ENCODE data around the gene TFPT. TPM values are rescaled to one million over a fixed set of nuclear protein-coding genes. Genes with fewer than 3 reads are reported as not detected.
A peak's percentile ranks its signal among the peaks of the same experiment; 100 is the strongest.

Gene TFPT
- total and polyA plus RNA-seq, 2 of the 13 experiments (the other 11 are each of a cell fraction or from before 2014, with no cell fraction given): 8.4 to 10.7 TPM

GRCh38 chr19:54115109-54116063 is at the start of gene TFPT, which contains the start of gene PRPF31 (continued):
- TF ChIP-seq KIAA2018 (CRISPR knock-in tag; IDR thresholded peaks at IDR 0.05; ENCODE audit: borderline replicate concordance) (0 out of 2 replicates have a peak, but pooled peaks have one; percentile 51), CREB1 (IDR thresholded peaks at IDR 0.05) (peak; percentile 98), CREB1 (CRISPR knock-in tag; IDR thresholded peaks at IDR 0.05) (peak; percentile 100), MAFK (conservative IDR thresholded peaks at IDR 0.05 in 1 of 2, IDR thresholded peaks at IDR 0.05 in 1 of 2; ENCODE audit: low read length in 2 of 2) (no peak; a peak in 1 of 4 replicates), ZNF761 (CRISPR knock-in tag; conservative IDR thresholded peaks at IDR 0.05) (no peak), MEIS2 (CRISPR knock-in tag; IDR thresholded peaks at IDR 0.05) (no peak), SNRNP70 (IDR thresholded peaks at IDR 0.05; ENCODE audit: low read depth, low read length) (no peak), BORCS8-MEF2B (CRISPR knock-in tag; IDR thresholded peaks at IDR 0.05) (peak; percentile 41; the same call in 1 of the 2 replicates), ZNF598 (CRISPR knock-in tag; IDR thresholded peaks at IDR 0.05; ENCODE audit: borderline replicate concordance) (0 out of 2 replicates have a peak, but pooled peaks have one; percentile 63), ZNF256 (CRISPR knock-in tag; conservative IDR thresholded peaks at IDR 0.05) (no peak), ZNF30 (CRISPR knock-in tag; IDR thresholded peaks at IDR 0.05) (no peak), ZSCAN5A (CRISPR knock-in tag; IDR thresholded peaks at IDR 0.05; ENCODE audit: borderline replicate concordance) (no peak), ZNF580 (CRISPR knock-in tag; IDR thresholded peaks at IDR 0.05; ENCODE audit: borderline replicate concordance, low read depth) (peak; percentile 91; the same call in 1 of the 2 replicates), MTF1 (CRISPR knock-in tag; IDR thresholded peaks at IDR 0.05) (no peak)
